Neural cell (in vitro differentiated cells): Measurements from ENCODE around the gene SLC44A2. TPM values are rescaled to one million over a fixed set of nuclear protein-coding genes. Genes with fewer than 3 reads are reported as not detected.

Experiments
- H2AFZ ChIP-seq: fragments of 200-600, 300-800 bp; sonication (generic), shearing (Covaris generic); 2 replicates; pipeline ENCODE4 v1.6.0; 2014; ENCODE audit warnings: low read depth, mild to moderate bottlenecking, antibody characterized with exemption, low read length, moderate library complexity
- H3F3A ChIP-seq: fragments of 200-600 bp; shearing (Covaris generic); 2 replicates; pipeline ENCODE4 v1.6.1; 2016; ENCODE audit warnings: mild to moderate bottlenecking, moderate library complexity, mixed read lengths, antibody characterized with exemption, low read length; ENCODE audit not compliant: insufficient read depth, poor library complexity, severe bottlenecking
- H3K27ac ChIP-seq: fragments of 200-600, 300-800 bp; sonication (generic), shearing (Covaris generic); 2 replicates; pipeline ENCODE4 v1.5.1; 2014; ENCODE audit warnings: mild to moderate bottlenecking, low read length, moderate library complexity
- H3K27me3 ChIP-seq: fragments of 300-800, 200-600 bp; sonication (generic), shearing (Covaris generic); 2 replicates; pipeline ENCODE4 v1.6.0; 2014; ENCODE audit warnings: mild to moderate bottlenecking, low read depth, low read length, moderate library complexity; ENCODE audit not compliant: insufficient read depth
- H3K36me3 ChIP-seq: fragments of 300-800, 200-600 bp; sonication (generic), shearing (Covaris generic); 2 replicates; pipeline ENCODE4 v1.5.1; 2014; ENCODE audit warnings: mild to moderate bottlenecking, antibody characterized with exemption, low read length, moderate library complexity; ENCODE audit not compliant: insufficient read depth
- H3K4me2 ChIP-seq: fragments of 300-800, 200-600 bp; sonication (generic), shearing (Covaris generic); 2 replicates; pipeline ENCODE4 v1.6.0; 2014; ENCODE audit warnings: mild to moderate bottlenecking, low read length
- H3K4me3 ChIP-seq: fragments of 300-800, 200-600 bp; sonication (generic), shearing (Covaris generic); 2 replicates; pipeline ENCODE4 v1.5.1; 2014; ENCODE audit warnings: mild to moderate bottlenecking, low read length, moderate library complexity
- H3K79me2 ChIP-seq: fragments of 200-600 bp; shearing (Covaris generic); replicated peaks from 2 replicates; pipeline ENCODE4 v1.6.0; 2014; ENCODE audit warnings: mild to moderate bottlenecking, low read length, moderate library complexity; ENCODE audit not compliant: insufficient read depth
- H3K9ac ChIP-seq: fragments of 300-800, 200-600 bp; sonication (generic), shearing (Covaris generic); 2 replicates; pipeline ENCODE4 v1.6.1; 2016; ENCODE audit warnings: mild to moderate bottlenecking, low read length, mixed read lengths
- H3K9me2 ChIP-seq: fragments of 200-600 bp; shearing (Covaris generic); 2 replicates; pipeline ENCODE4 v1.6.1; 2016; ENCODE audit warnings: mild to moderate bottlenecking, low read length, mixed read lengths; ENCODE audit not compliant: insufficient read depth
- H3K9me3 ChIP-seq: fragments of 200-600, 300-800 bp; sonication (generic), shearing (Covaris generic); 2 replicates; pipeline ENCODE4 v1.6.1; 2016; ENCODE audit warnings: mild to moderate bottlenecking, mixed run types, low read length, moderate library complexity, mixed read lengths
- H4K20me1 ChIP-seq: fragments of 200-600 bp; shearing (Covaris generic); 2 replicates; pipeline ENCODE4 v1.6.1; 2016; ENCODE audit warnings: mild to moderate bottlenecking, mixed run types; ENCODE audit not compliant: insufficient read depth
- EZH2 ChIP-seq: fragments of 200-600, 300-800 bp; shearing (Covaris generic), sonication (generic); IDR thresholded peaks from 2 replicates; pipeline ENCODE4 v1.6.1; 2014; ENCODE audit warnings: antibody characterized with exemption, low read length, borderline replicate concordance, mild to moderate bottlenecking; ENCODE audit not compliant: insufficient read depth, poor library complexity, severe bottlenecking
- MXI1 ChIP-seq: fragments of 450-650 bp; conservative IDR thresholded peaks from 2 replicates; pipeline ENCODE4 v1.6.1; 2014; ENCODE audit warnings: antibody characterized with exemption, mild to moderate bottlenecking; ENCODE audit not compliant: poor library complexity, severe bottlenecking
- POLR2AphosphoS5 ChIP-seq: IDR thresholded peaks from 2 replicates; pipeline ENCODE4 v1.6.1; 2012
- SMC3 ChIP-seq: fragments of 450-650 bp; conservative IDR thresholded peaks from 2 replicates; pipeline ENCODE4 v1.6.1; 2014; ENCODE audit warnings: antibody characterized with exemption, mild to moderate bottlenecking, moderate library complexity; ENCODE audit not compliant: poor library complexity
- polyA plus RNA-seq: library from polyadenylated mRNA; depleted of rRNA; stranded (reverse); fragments of >200 nt; gene quantifications from 2 replicates; pipeline ENCODE4 v1.2.3, GENCODE V29; 2014
- TF ChIP-seq, protein P1 (sequence below): fragments of 450-650 bp; IDR thresholded peaks from 2 replicates; pipeline ENCODE4 v1.5.1; 2014; ENCODE audit warnings: antibody characterized with exemption, mild to moderate bottlenecking, moderate library complexity; ENCODE audit not compliant: poor library complexity, severe bottlenecking

The SLC44A2 gene
- polyA plus RNA-seq, 1 donor from 2014 or later: 50.0 TPM

DNA sequence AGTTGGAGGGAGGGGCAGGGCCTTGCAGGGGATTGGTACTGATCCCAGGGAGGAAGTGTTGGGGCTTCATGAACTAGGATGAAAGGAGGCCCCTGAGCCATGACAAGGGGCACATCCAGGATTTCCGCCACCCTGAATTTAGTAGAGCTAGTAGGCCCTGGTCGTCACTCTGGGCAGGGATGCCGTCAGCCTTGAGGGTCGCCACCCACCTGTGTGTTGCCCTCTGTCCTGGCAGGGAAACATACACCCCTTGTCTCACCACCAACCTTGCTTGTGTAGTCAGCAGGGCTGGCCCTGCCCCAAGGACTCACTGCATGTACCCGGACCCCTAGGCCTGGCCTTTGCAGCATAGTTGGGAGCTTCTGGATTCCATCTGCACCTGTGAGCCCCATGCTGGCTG, 66.5 kb downstream of the SLC44A2 start:
- Histone ChIP-seq H3K27ac (no peak overlapping the region), H3K4me2 (no peak overlapping the region), H3F3A (no peaks in the 10 kb centered on the region), H3K27me3 (no peaks in the 10 kb centered on the region), H3K9me2 (no peaks in the 10 kb centered on the region), H3K9me3 (no peaks in the 10 kb centered on the region), H4K20me1 (peaks cover 5% of the 10 kb centered on the region), H3K36me3 (peaks cover 9% of the 10 kb centered on the region), H3K9ac (no peak overlapping the region), H3K79me2 (no peaks in the 10 kb centered on the region), H3K4me3 (no peak overlapping the region), H2AFZ (no peak overlapping the region)
- TF ChIP-seq POLR2AphosphoS5 (peak; percentile 7), EZH2 (no peak), MXI1 (no peak)
- TF ChIP-seq, protein P1, sequence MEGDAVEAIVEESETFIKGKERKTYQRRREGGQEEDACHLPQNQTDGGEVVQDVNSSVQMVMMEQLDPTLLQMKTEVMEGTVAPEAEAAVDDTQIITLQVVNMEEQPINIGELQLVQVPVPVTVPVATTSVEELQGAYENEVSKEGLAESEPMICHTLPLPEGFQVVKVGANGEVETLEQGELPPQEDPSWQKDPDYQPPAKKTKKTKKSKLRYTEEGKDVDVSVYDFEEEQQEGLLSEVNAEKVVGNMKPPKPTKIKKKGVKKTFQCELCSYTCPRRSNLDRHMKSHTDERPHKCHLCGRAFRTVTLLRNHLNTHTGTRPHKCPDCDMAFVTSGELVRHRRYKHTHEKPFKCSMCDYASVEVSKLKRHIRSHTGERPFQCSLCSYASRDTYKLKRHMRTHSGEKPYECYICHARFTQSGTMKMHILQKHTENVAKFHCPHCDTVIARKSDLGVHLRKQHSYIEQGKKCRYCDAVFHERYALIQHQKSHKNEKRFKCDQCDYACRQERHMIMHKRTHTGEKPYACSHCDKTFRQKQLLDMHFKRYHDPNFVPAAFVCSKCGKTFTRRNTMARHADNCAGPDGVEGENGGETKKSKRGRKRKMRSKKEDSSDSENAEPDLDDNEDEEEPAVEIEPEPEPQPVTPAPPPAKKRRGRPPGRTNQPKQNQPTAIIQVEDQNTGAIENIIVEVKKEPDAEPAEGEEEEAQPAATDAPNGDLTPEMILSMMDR: no peak

DNA sequence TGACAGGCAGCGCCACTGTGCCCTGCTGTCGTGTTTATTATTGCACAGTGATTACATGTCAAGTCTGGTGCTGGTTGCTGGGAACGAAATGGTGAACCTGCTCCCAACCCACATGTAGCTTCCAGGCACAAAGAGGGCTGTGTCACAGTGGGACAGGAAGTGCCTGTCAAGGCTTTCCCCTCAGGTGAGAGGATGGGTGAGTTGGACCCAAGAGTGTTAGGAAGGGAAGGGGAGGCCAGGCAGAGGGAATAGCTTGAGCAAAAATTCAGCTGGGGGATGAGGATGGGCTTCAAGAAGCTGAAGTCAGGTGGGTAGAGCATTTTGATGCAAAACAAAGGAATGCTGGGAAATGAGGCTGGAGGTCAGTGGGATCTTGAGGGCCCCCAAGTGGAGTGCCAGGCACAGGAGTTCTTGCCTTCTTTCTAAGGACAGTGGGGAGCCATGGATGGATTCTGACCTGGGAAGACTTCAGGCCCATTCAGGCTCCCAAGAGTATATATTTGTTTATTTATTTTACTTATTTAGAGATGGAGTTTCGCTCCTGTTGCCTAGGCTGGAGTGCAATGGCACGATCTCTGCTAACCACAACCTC, 67.4 kb downstream of the SLC44A2 start:
- no peak overlapping the region for H3K27ac ChIP-seq
- H3K79me2 ChIP-seq: no peaks in the 10 kb centered on the region
- no peak for TF ChIP-seq SMC3
- TF ChIP-seq POLR2AphosphoS5: no peak
- no peak overlapping the region for H3K4me3 ChIP-seq
- H3F3A ChIP-seq: no peaks in the 10 kb centered on the region
- H3K4me2 ChIP-seq: no peak overlapping the region
- peaks cover 5% of the 10 kb centered on the region for H4K20me1 ChIP-seq
- H3K27me3 ChIP-seq: no peaks in the 10 kb centered on the region
- H2AFZ ChIP-seq: no peak overlapping the region
- H3K9ac ChIP-seq: no peak overlapping the region
- H3K9me2 ChIP-seq: no peaks in the 10 kb centered on the region
- H3K36me3 ChIP-seq: peaks cover 9% of the 10 kb centered on the region
- no peaks in the 10 kb centered on the region for H3K9me3 ChIP-seq

Other genes starting within 250 kb of the SLC44A2 start
- 63.3 and 95.8 TPM in 2 replicates for gene TYK2, start 245.0 kb upstream of the SLC44A2 start, polyA plus RNA-seq
- gene CDC37, start 222.0 kb upstream of the SLC44A2 start, polyA plus RNA-seq: 359 and 408 TPM in 2 replicates
- gene PDE4A, start 205.0 kb upstream of the SLC44A2 start, polyA plus RNA-seq: 3.4 and 4.7 TPM in 2 replicates
- 39.0 and 47.9 TPM in 2 replicates for gene KEAP1, start 122.2 kb upstream of the SLC44A2 start, polyA plus RNA-seq
- not detected in 2 replicates for gene S1PR5, start 108.1 kb upstream of the SLC44A2 start, polyA plus RNA-seq
- 50.2 and 59.3 TPM in 2 replicates for gene ATG4D, start 81.6 kb upstream of the SLC44A2 start, polyA plus RNA-seq
- 5.3 and 6.5 TPM in 2 replicates for gene KRI1, start 59.5 kb upstream of the SLC44A2 start, polyA plus RNA-seq
- gene CDKN2D, start 56.6 kb upstream of the SLC44A2 start, polyA plus RNA-seq: 333 and 339 TPM in 2 replicates
- 0.38 and 3.7 TPM in 2 replicates for gene AP1M2, start 38.2 kb upstream of the SLC44A2 start, polyA plus RNA-seq
- gene ILF3, start 28.8 kb downstream of the SLC44A2 start, polyA plus RNA-seq: 464 and 522 TPM in 2 replicates
- gene QTRT1, start 75.9 kb downstream of the SLC44A2 start, polyA plus RNA-seq: 208 and 249 TPM in 2 replicates
- 31.4 and 34.8 TPM in 2 replicates for gene DNM2, start 92.5 kb downstream of the SLC44A2 start, polyA plus RNA-seq
- 20.2 and 28.1 TPM in 2 replicates for gene TMED1, start 210.7 kb downstream of the SLC44A2 start, polyA plus RNA-seq
- not detected in 2 replicates for gene C19orf38, start 222.9 kb downstream of the SLC44A2 start, polyA plus RNA-seq
- gene CARM1, start 246.0 kb downstream of the SLC44A2 start, polyA plus RNA-seq: 22.3 and 37.9 TPM in 2 replicates